HG03521 (cell line): ENCODE results near the gene SLC25A21.

ENCODE experiments used
- ATAC-seq: cut with Tn5 transposase; IDR thresholded peaks from one replicate; pipeline ENCODE4 v1.9.1; 2021; ENCODE audit warnings: mild to moderate bottlenecking, moderate library complexity; ENCODE audit not compliant: unreplicated experiment

The SLC25A21 gene

DNA sequence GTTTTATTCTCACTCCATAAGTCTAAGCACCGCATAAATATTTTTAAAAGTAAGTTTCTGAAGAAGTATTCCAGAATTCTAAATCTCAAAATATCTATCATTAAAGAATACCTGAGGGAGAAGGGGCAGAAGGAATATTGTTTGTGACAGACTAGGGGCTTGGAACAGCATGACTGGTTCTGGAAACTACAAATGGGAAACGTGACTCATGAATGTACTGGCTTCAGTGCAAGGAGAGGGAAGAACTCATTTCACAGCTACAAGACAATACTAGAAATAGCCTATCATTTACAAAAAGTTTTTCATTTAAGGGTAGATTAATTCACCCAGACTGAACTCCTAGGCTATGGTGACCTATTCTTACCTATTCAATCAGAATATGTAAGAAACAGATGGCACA, 121.3 kb downstream of the SLC25A21 start:
- no peak for ATAC-seq

DNA sequence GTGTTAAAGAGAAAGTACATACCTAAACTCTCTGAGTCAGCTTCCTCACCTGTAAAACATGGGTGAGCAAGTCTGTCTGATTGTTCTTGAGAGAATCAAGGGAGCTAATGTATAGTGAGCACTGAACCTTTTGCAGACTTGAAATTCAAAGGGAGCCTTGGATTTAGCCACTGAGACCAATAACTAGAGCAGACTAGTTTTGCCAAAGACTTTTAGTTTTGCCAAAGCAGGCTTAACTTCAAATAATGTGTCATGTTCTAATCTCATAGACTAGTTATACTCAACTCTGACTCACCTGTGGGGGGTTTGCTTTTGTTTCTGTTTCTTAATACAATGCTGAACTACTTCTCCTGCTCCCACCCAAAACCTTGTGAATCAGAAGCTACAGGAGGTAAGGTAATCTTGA, 123.7 kb downstream of the SLC25A21 start:
- ATAC-seq, result no peak

DNA sequence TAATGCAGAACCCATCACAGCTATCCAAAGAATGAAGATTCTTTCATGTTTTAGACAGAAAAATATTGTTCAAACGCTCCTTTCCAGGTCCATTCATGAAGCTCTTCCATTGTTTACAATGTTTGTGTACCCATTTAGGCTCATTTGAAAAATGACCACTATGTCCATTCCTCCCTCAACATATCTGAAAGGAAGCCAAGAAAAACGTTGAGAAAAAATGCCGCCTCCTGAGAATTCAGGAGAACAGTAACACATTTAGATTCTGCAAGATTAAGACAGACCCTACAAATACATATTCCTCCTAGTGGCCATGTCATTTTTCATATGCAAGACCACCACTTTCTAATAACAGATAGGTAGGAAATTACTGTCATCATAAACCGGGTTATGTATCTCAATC, 124.4 kb downstream of the SLC25A21 start:
- ATAC-seq, result no peak

DNA sequence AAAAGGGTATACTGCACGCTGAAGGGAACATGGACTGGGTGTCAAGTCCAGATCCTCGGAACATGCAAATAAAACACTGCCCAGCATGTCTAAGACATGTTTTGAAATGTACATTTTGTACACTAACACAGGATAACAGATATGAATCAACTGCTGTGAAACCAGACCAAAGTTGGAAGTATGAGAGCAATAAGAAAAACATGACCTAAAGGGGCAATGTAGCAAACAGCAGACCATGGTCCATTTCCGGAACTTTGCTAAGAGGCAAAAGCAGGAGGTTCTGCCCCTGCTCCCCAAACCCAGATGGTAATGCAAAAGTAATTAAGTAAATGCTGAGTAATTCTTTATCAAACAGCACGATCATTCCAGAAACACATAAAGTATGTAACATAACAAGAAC, 125.2 kb downstream of the SLC25A21 start:
- no peak for ATAC-seq

DNA sequence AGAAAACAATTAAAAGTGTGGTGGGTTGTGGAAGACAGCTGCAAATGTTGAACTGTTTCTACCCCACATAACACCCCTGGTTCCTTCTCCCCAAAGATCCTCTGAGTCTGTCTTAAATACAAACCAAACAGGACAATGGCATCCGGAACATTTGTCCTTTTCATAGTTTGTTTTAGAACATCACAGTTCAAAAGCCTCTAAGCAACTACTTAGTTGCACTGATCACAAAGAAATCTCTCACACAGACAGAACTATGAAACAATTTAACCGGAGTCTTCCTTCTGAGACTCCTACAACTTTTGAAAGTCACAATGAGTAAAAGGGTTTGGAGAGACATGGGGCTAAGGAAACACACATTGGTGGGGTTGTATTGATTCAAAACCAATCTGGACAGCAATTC, 125.6 kb downstream of the SLC25A21 start:
- ATAC-seq, result no peak

DNA sequence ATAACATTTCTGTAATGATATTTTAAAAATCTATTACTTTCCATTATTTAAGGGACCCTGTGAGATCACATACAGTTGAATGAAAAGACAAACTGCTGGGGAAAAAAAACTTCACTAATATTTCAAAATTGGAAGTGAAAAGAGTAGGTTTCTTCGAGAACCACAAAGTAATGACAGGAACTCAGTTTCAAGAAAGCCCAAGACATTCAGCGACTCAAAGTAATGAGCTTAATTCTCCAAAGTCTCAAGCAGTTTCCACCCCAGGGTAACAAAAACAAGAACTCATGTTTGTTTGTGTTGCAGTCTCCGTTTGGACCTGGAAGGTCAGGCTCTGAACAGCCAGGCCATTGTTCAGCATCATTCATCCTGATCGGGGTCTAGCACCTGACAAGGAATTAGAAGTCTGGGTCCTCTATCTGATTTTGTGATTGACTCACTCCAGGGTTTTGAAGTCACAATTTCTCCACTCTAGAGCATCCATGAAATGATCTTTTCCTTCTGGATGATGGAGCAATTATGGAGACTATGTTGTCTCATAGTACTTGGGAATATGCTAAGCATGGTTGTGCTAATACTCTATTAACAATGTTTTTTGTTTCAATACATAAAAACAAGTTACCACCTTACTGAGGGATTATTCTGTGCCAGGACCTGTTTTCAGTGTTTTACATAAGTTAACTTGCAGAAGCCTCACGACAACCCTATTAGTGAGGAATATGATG, 126.9 kb downstream of the SLC25A21 start:
- ATAC-seq, result no peak

DNA sequence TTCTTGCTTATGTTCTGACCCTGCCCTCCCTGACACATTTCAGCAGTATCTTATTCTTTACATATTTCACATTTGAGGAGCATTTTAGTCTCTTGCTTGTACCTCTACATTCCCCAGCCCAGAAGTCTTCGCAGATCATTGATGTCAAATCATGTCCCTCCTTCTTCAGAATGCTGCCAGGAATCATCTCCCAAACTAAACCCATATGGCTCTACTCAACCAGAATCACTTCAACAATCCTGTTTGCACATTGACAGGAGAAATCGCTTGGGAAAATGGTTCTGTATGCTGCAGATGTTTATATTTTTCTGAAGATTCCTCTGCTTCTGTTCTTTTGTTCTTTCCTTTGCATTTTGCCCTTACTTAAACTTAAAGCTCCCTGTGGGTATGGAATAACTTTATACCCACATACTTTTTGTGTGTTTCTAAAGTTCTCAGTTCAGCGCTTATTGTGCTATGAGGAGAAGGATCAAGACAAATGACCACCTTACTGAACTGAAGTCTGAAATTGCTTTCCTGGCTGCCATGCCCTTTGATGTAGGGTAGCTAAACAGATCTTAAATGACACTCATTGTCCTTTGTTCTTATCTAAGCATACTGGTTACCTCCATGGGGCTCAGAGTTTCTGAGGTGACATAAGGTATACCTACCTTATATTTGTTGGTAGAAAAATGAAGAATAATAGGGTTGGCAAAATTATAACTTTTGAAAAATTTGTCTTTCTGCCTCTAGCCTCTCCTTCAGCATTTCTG, 134.6 kb downstream of the SLC25A21 start:
- ATAC-seq, result no peak

DNA sequence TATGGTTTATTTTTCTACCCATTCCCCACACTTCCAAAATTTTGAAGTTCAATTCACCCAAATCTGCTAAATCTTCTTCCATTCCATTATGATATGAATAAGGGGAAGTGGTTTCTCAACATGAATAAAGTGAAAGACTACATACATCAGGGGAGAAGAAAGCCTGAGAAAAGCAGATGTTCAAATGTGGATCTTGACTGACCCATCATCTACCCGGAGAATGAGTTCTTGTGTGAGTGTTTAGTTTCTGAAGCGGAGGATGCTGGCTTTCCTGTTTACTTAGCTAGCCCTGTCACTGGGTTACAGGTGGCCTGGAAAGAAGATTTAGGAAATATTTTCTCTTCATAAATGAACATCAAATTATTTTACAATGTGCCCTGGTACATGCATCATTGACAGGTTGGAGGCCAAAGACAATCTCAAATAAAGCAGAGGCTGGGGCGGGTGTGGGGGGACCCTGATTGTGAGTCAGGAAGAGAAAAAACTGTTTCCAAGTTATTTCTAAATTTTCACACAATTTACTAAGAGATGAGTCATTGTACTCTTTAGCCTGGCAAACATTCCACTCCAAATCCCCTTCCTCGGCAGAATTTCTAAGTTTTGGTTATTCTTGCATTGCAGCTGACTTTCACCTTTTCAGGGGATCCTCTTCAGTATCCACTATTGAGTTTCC, 135.6 kb downstream of the SLC25A21 start:
- no peak for ATAC-seq

DNA sequence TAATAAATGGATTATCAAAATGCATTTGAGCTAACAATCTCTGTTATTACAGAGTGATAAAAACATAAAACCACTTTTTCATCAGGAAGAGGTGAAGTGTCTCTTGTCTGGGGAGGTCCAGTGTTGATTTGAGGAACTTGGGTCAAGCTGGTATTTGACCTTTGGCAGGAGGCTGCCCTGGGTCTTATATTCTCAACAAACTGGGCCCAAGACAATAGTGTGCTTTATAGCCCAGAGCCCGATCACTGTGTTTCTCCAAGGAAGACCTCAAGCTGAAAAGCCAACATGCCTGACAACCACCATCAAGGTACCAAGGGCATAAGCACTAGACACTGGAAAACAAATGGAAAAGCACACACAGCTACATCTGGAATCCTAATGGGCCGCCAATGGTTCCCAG, 137.0 kb downstream of the SLC25A21 start:
- no peak for ATAC-seq

DNA sequence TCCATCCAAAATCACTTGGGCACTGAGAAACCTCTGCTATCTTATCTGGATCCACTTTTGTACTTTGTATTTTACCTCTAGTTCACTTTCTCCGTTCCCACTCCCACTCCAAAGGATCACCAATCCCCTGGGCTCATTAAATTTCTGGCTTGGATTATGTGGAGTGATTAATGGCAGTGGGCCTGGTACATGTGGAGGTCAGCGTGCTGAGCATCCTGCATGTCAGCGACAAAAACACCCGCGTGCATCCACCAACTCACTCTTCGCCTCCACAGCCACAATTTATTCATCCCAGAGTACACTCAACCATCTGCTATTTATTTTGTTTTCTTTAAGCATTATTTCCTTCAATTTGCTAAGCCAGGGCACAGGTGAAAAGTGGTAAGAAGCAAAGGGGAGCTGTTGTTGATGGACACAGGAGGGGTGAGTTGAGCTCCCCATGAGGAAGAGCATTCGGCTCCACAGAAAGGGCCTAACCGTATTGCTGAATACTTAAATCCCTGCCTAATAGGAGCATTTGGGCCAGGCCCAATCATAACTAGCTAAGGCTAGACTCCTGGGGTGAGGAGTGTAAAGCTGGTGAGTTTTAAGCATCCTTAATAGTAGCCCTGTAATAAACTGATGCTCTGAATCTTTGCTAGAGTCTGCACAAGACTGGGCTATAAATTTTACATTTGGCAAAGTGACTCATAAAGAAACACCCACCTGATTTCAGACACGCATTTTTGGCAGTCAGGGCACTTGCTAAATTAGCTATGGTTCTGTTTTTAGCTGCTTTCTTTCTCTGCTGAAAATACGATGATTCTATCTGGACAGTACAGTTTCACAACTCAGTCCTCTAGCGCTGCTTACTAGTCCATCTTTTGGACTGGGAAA, 137.8 kb downstream of the SLC25A21 start:
- no peak for ATAC-seq

DNA sequence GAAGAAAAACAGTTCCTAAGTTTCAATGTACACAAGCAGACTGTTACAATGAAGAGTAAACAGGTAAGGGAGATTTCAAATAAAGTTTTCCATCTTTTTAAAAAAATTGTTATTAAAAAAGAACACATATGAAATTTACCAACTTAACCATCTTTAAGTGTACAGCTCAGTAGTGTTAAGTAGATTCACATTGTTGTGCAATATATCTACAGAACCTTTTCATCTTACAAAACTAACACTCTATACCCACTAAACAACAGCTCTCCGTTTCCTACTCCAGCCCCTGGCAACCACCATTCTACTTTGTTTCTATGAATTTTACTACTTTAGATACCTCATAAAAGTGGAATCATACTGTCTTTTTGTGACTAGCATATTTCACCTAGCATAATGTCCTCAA, 139.5 kb downstream of the SLC25A21 start:
- no peak for ATAC-seq

DNA sequence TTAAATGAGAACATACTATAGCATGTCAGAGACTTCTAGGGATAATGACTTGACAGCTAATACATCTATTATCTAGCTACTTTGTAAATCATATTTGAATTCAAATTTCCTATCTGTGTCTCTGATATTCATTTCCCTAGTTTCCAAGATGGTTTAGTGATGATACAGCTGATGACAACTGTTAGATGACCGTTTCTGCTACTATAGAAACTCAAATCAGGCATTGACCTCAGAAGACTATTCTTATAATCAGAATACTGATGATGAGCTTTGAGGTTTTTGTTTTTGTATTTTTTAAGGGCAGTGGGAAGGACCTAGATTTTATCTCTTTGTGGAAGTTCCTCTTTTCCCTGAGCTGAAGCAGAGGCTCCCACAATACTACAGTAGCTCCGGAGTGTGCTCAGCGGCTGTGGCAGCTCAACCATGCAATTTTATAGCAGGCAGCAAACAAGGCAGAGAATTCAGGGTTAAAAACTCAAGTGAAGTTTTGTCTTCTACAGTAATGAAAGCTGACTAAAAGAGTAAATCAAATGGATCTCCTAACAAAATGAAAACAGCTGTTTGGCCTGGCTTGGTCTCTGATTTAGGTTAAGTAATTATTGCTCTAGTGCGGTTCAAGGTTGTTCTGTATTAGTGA, 145.1 kb downstream of the SLC25A21 start:
- ATAC-seq, result no peak

DNA sequence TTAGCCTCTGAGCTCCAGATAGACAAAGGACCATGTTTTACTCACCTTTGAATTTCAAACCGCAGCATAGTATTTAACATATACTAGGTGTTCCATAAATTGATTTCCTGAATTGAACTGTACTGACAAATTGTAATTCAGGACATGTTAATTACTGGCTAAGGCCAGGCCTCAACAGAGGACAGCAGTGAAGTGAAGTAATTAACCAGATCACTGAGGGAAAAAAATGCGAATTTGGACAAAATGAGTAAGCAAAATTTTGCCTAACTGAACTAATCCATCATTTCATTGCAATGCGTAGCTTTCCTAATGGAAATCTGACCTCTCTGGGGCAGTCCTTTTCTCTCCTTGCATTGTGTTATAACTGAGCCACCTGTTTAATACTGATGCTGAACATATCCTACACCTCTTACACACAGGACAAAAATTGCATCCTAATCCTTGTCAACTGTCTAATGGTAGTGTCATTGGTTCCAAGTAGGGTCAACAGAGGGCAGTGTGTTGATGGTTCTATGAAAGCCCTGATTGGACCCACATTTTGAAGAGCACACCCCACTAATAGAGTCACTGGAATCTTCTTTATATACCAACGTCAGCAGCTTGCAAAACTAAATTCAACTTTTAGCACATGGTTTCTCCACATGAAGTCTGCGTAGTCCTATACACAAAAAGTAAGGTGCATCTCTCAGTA, 148.4 kb downstream of the SLC25A21 start:
- no peak for ATAC-seq

DNA sequence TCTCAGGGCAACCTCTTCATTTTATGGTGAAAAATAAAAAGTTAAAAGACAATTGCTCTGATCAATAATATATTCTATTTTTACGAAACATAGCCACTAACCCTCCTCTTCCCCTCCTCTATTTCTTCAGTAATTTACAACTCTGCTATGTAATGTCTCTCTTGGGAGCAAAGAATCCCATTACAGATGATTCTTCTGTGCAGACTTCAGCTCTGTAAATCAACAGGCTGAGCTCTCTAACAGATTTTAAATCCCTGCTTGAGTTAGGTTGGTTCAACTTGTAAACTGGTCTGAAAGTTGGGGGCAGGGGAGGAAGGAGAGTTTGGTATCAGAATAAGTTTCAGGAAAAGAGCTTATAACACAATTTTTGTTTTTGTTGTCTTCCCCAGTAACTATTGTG, 151.0 kb downstream of the SLC25A21 start:
- no peak for ATAC-seq

DNA sequence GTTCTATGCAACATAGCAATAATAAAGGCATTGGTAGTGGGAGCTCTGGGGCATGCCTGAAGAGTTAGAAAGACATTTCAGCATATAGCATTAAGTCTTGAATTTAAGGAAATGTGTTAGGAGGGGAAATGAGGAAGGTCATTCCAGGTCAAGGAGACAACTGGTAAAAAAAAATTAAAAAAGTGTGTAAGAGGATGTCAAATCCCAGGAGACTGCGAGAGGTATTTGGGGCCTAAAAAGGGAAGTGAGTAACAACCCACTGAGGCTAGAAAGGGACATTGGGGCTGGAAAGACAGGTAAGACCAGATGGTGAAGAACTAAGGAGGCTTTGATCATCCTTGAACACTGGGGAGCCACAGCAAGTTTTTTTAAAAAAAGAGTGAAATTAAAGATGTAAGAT, 152.9 kb downstream of the SLC25A21 start:
- no peak for ATAC-seq

DNA sequence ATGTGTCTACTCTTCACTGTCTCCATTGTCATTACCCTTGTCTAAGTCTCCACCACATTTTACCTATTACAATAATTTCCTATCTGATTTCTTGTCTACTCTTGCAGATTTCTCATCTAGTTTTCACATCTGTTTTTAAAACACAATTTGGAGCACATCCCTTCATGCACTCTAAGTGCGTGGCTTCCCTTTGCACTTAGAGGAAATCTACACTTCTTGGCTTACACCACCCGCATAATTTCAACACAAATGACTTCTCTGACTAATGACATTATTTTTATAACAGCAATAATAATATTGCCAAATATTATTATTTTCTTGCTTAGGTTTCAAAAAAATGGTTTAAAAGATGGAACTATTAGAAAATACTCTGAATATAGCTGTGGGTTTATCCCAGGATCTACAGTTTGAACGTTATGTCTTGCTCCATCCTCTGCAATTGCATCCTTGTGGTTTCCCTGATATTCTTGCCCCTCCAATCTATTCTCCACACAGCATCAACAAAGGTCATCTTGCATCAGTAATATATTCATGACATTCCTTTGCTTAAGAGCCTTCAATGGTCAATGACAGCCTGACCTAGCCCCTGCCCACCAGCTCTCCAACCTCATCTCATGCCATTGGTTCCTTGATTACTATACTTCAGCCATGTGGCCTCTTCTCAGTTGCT, 153.7 kb downstream of the SLC25A21 start:
- ATAC-seq, result no peak

DNA sequence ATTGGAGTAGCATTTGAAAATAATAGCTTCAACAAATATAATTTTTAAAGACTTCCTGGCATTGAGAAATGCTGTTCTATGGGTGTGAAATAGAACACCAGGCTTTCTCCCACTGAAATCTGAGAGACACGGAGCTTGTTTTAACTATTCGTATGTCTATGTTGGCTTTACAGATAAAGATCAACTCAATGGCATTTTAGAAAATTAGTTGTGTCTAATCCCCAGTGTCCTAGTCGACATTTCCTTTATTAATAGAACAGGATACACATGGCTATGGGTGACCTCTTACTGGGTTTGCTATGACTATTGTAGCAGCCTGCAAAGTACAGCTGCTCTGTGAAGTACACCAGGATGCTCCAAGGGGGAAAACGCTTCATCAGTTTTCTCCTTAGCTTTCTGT, 159.3 kb downstream of the SLC25A21 start:
- ATAC-seq, result no peak

DNA sequence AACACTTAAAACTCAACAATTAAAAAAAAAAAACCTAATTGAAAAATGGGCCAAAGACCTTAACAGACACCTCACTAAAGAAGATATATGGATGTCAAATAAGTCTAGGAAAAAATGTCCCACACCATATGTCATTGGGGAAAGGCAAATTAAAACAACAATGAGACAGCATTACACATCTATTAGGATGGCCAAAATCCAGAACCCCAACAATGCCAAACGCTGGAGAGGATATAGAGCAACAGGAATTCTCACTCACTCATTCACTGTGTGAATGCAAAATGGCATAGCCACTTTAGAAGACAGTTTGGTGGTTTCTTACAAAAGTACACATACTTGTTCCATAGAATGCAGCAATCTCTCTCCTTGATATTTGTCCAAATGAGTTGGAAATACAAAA, 173.7 kb downstream of the SLC25A21 start:
- no peak for ATAC-seq

DNA sequence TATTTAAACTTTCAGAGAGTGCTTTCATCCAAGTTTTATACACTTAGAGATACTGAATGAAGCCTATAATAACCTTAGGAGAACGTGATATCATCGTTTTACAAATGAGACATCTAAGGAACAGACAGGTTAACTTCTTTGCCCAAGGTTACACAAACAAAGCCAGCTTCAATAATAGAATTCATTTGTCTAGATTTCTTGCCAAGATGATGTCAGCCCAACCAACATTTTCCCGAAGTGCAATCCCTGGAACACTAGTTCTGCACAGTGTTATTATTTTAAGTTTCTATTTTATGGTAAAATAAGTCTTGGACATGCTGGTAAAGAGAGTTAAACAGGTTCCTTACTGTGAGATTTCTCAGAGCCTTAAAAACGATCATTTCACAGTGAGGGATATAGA, 174.6 kb downstream of the SLC25A21 start:
- ATAC-seq, result no peak
